Natural killer cell (primary cell): Measurements from ENCODE around the gene FAM83C. TPM values are rescaled to one million over a fixed set of nuclear protein-coding genes. Genes with fewer than 3 reads are reported as not detected.
A peak's percentile ranks its signal among the peaks of the same experiment; 100 is the strongest.

Experiments
- ATAC-seq, 3 donors: fragments of 150-1000 bp in 2 of 3; fragments of 200-7000 bp in 1 of 3; cut with Tn5 transposase; 1 replicate in 1 of 3; 2 replicates in 2 of 3; pipeline ENCODE4 v1.10.0; 2021; ENCODE audit warnings: mild to moderate bottlenecking in 2 of 3, moderate library complexity in 2 of 3
- DNase-seq, 2 donors: peaks; one replicate each; pipeline versions ENCODE4 v3.0.0 to v3.0.0-alpha.2; 2013 to 2021; ENCODE audit warnings: mixed read lengths in 1 of 2
- H3K27ac ChIP-seq: one replicate; pipeline ENCODE4 v1.5.1; 2013; ENCODE audit warnings: mild to moderate bottlenecking, low read length
- H3K27me3 ChIP-seq: one replicate; pipeline ENCODE4 v1.6.1; 2013; ENCODE audit warnings: low read length; ENCODE audit not compliant: control insufficient read depth, insufficient read depth
- H3K36me3 ChIP-seq: one replicate; pipeline ENCODE4 v1.6.1; 2013; ENCODE audit warnings: low read length; ENCODE audit not compliant: control insufficient read depth, insufficient read depth
- H3K4me1 ChIP-seq: one replicate; pipeline ENCODE4 v1.6.1; 2013; ENCODE audit warnings: low read length; ENCODE audit not compliant: control insufficient read depth, insufficient read depth
- H3K4me3 ChIP-seq: one replicate; pipeline ENCODE4 v1.5.1; 2013; ENCODE audit warnings: low read length
- H3K9me3 ChIP-seq: one replicate; pipeline ENCODE4 v1.6.1; 2013; ENCODE audit warnings: low read length; ENCODE audit not compliant: control insufficient read depth, insufficient read depth
- H3K27ac Mint-ChIP-seq, 2 donors: one replicate each; pipeline ENCODE4 v1.8.0; 2022; ENCODE audit warnings: mild to moderate bottlenecking in 2 of 2, mixed read lengths in 2 of 2, moderate library complexity in 1 of 2
- H3K27me3 Mint-ChIP-seq, 2 donors: one replicate each; pipeline ENCODE4 v1.8.0; 2022; ENCODE audit warnings: low read depth in 2 of 2, mixed read lengths in 2 of 2
- H3K36me3 Mint-ChIP-seq: one replicate; pipeline ENCODE4 v1.8.0; 2022; ENCODE audit warnings: mixed read lengths
- H3K4me1 Mint-ChIP-seq, 2 donors: one replicate each; pipeline ENCODE4 v1.8.0; 2022; ENCODE audit warnings: mixed read lengths in 2 of 2
- H3K4me3 Mint-ChIP-seq: one replicate; pipeline ENCODE4 v1.8.0; 2022; ENCODE audit warnings: mild to moderate bottlenecking, moderate library complexity, mixed read lengths
- H3K9me3 Mint-ChIP-seq, 2 donors: one replicate each; pipeline ENCODE4 v1.8.0; 2022; ENCODE audit warnings: mixed read lengths in 2 of 2
- CTCF ChIP-seq: fragments of 200-600 bp; IDR thresholded peaks from one replicate; pipeline ENCODE4 v1.8.0; 2022; ENCODE audit warnings: antibody characterized with exemption
- WGBS: methylation state at CpG from one replicate; pipeline ENCODE4 v1.1.7; 2013; ENCODE audit warnings: missing lambda C conversion rate; ENCODE audit not compliant: insufficient coverage; 5-methylcytosine and 5-hydroxymethylcytosine counted together
- intact Hi-C: fragments of 100-400 bp; cut with micrococcal nuclease; formaldehyde crosslinking; loops from one replicate; pipeline ENCODE4 v1.14.2; 2022
- total RNA-seq, 4 donors: library from RNA; stranded (reverse); fragments of 120-200 nt in 1 of 4; gene quantifications; one replicate each; pipeline versions ENCODE4 v1.2.3 to v1.2.4, GENCODE V29; 2013 to 2022

Gene FAM83C
- total RNA-seq, 3 donors from 2014 or later (not counting 1 experiment from before 2014, with no cell fraction given): not detected

- H3K9me3 Mint-ChIP-seq: no peaks in the 10 kb centered on the region
- Histone ChIP-seq H3K4me3 (peak overlapping the region; percentile 81), H3K36me3 (peaks cover 8% of the 10 kb centered on the region), H3K27ac (peak overlapping the region; percentile 67), H3K27me3 (no peaks in the 10 kb centered on the region), H3K9me3 (no peaks in the 10 kb centered on the region), H3K4me1 (peaks cover 21% of the 10 kb centered on the region)
- peaks cover 0 to 2% of the 10 kb centered on the region in 2 donors for H3K27me3 Mint-ChIP-seq
- H3K4me3 Mint-ChIP-seq: peak overlapping the region; percentile 96
- peaks cover 9 to 24% of the 10 kb centered on the region in 2 donors for H3K4me1 Mint-ChIP-seq
- H3K36me3 Mint-ChIP-seq: no peaks in the 10 kb centered on the region
- DNase-seq: no peak
- H3K27ac Mint-ChIP-seq: peak overlapping the region; percentile 90
- ATAC-seq: no peak
- no peak for TF ChIP-seq CTCF
- intact Hi-C loops: no loop called here
- WGBS: 69% methylated on average over 19 of the region's 19 CpGs
Measured at GRCh38 chr20:35284992-35285805, 7.0 kb downstream of the FAM83C start.

DNA sequence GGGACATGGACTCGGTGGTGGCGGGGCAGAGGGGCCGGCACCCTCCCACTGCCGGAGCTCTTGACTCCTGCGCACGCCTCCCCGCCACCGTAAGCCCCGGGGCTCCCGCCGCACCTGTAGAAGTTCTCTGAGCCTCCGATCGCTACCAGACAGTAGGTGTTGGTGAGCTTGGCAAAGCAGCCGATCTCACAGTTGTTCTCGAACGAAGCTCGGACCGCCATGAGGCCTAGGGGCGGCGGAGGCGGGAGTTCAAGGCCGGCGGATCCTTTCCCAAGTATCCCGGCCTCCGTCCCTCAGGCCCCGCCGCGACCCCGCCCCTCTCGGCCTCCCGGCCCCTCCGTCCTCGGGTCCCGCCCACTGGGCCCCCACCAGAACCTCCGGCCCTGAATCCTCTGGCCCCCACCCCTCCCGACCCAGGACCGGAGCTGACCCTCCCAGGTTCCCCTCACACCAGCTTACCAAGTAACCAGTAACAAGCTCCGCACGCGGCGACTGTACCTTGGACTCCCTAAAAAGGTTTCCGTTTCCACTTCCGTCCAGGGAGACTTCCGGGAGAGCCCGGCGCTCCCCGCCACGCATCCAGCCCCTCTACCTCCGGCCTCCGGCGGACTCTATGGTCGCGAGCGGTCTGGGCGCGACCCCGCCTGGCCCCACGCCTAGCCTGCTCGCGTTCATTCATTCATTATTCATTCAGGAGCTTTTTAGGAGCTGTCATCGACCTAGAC lies 7.8 kb downstream of the FAM83C start, which contains the start of gene EIF6:
TSS of gene EIF6 (minus strand) at position 506 of the 725 bp plus-strand sequence. CDS start at position 221, 285 bp downstream.
- Mint-ChIP-seq H3K4me3 (peak within 1 kb of the TSS; percentile 96), H3K9me3 (no peaks in the 10 kb centered on the region)

DNA sequence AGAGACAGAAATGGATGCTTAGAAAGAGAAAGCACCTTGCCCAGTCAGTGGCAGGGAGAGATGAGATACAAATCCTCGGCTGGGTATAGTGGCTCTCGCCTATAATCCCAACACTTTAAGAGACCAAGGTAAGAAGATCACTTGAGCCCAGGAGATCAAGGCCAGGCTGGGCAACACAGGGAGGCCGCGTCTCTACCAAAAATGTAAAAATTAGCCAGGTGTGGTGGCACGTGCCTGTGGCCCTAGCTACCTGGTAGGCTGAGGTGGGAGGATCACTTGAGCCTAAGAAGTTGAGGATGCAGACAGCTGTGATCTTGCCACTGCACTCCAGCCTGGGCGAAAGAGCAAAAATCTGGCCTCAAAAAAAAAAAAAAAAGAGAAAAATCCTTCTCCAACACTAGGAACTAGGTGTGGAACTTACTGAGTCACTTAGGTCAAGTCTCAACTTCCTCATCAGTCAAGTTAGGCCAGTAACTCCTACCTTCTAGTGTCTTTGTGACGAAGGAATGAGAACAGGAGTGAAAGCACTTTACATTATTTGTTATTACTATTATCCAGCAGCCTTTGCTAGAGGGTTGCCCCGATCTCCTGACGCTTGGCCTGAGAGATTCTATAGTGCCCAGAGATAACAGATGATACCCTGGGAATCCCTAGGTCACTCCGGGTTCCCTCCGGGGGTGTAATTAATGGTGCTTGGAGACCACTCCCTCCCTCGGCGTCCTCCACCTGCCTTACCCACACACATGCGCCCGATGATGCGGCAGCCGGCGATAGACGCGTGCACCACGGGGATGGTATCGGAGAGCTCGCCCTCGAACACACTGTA lies 8.6 kb downstream of the FAM83C start:
- H3K9me3 ChIP-seq: no peaks in the 10 kb centered on the region
- ATAC-seq (peak in 2 of 3 donors; percentile 46 to 49), DNase-seq (peak in 1 of 2 donors; percentile 31)
- no peaks in the 10 kb centered on the region for H3K9me3 Mint-ChIP-seq
- peak overlapping the region; percentile 81 for H3K4me3 ChIP-seq
- no peaks in the 10 kb centered on the region for H3K27me3 ChIP-seq
- TF ChIP-seq CTCF: no peak
- H3K4me3 Mint-ChIP-seq: peak overlapping the region; percentile 96
- H3K36me3 ChIP-seq: peaks cover 23% of the 10 kb centered on the region
- peak overlapping the region; percentile 90 for H3K27ac Mint-ChIP-seq
- peaks cover 13 to 29% of the 10 kb centered on the region in 2 donors for H3K4me1 Mint-ChIP-seq
- peaks cover 21% of the 10 kb centered on the region for H3K4me1 ChIP-seq
- peak overlapping the region; percentile 67 for H3K27ac ChIP-seq
- WGBS: 25% methylated on average over 23 of the region's 24 CpGs
- intact Hi-C loops: no loop called here
- no peaks in the 10 kb centered on the region for H3K36me3 Mint-ChIP-seq
- peaks cover 0 to 2% of the 10 kb centered on the region in 2 donors for H3K27me3 Mint-ChIP-seq

More for the DNA sequence above, 7.8 kb downstream of the FAM83C start, which contains the start of gene EIF6:
- peaks cover 0 to 2% of the 10 kb centered on the region in 2 donors for H3K27me3 Mint-ChIP-seq
- H3K27me3 ChIP-seq: no peaks in the 10 kb centered on the region
- no peaks in the 10 kb centered on the region for H3K36me3 Mint-ChIP-seq
- peak within 1 kb of the TSS; percentile 90 for H3K27ac Mint-ChIP-seq
- no peak for TF ChIP-seq CTCF
- peaks cover 15% of the 10 kb centered on the region for H3K36me3 ChIP-seq
- H3K4me1 ChIP-seq: peaks cover 21% of the 10 kb centered on the region
- H3K27ac ChIP-seq: peak within 1 kb of the TSS; percentile 67
- WGBS: under 1% methylated on average over 61 of the region's 61 CpGs
- ATAC-seq (peak; percentile 82 to 90 (median 85)), DNase-seq (peak; percentile 60 to 79)
- H3K4me1 Mint-ChIP-seq: peaks cover 9 to 29% of the 10 kb centered on the region in 2 donors
- no peaks in the 10 kb centered on the region for H3K9me3 ChIP-seq
- H3K4me3 ChIP-seq: peak within 1 kb of the TSS; percentile 81
- intact Hi-C loops: no loop called here
